ENCODE measurements around the gene NLRC5.

Gene NLRC5

GRCh38 chr16:57123974-57124674 is 134.8 kb downstream of the NLRC5 start:
- Histone ChIP-seq H2BK12ac (ENCODE audit: low read length in 2 of 2) (no peak overlapping the region), H2BK15ac (ENCODE audit: low read depth, poor library complexity, severe bottlenecking) (no peak overlapping the region), H3K4me2 (ENCODE audit: low read length, poor library complexity, severe bottlenecking) (no peak overlapping the region), H3K9me3 (ENCODE audit: control insufficient read depth, low read length) (no peaks in the 10 kb centered on the region), H2BK120ac (ENCODE audit: low read depth, low read length) (no peak overlapping the region), H4K91ac (ENCODE audit: low read length) (no peak overlapping the region), H3K14ac (ENCODE audit: low read length in 2 of 2) (no peak overlapping the region), H2BK5ac (ENCODE audit: low read depth, low read length, poor library complexity, severe bottlenecking) (no peak overlapping the region), H3K36me3 (ENCODE audit: control insufficient read depth in 1 of 2, insufficient read depth in 2 of 2, low read depth in 1 of 2, low read length in 2 of 2) (peaks cover 5 to 34% of the 10 kb centered on the region in 2 experiments), H4K8ac (ENCODE audit: low read length) (no peak overlapping the region), H3K4ac (ENCODE audit: low read depth in 1 of 2, low read length in 2 of 2) (no peak overlapping the region), H2AFZ (ENCODE audit: low read depth, low read length) (no peak overlapping the region), H2AK5ac (ENCODE audit: low read length, severe bottlenecking) (no peak overlapping the region), H3K79me1 (replicated peaks; ENCODE audit: low read length, poor library complexity, severe bottlenecking) (no peaks in the 10 kb centered on the region), H3K4me3 (ENCODE audit: insufficient read depth in 1 of 2, low read depth in 1 of 2, low read length in 2 of 2) (no peak overlapping the region), H3K27me3 (ENCODE audit: control insufficient read depth in 1 of 2, insufficient read depth in 1 of 2, low read length in 2 of 2) (no peaks in the 10 kb centered on the region), H3K27ac (ENCODE audit: low read length, poor library complexity, severe bottlenecking) (no peak overlapping the region), H3K18ac (ENCODE audit: low read depth in 1 of 2, low read length in 2 of 2) (no peak overlapping the region), H3K23ac (ENCODE audit: low read length in 2 of 2) (no peak overlapping the region), H3K9ac (ENCODE audit: low read length) (no peak overlapping the region), H3K4me1 (ENCODE audit: control insufficient read depth, insufficient read depth, low read depth, low read length) (peaks cover 7% of the 10 kb centered on the region)
- WGBS = 87% methylated on average over 11 of the region's 11 CpGs
- DNase-seq = no peak

GRCh38 chr16:57125376-57125775 is 136.0 kb downstream of the NLRC5 start:
- Histone ChIP-seq H3K23ac (ENCODE audit: low read length in 2 of 2) (no peak overlapping the region), H2BK12ac (ENCODE audit: low read length in 2 of 2) (no peak overlapping the region), H3K14ac (ENCODE audit: low read length in 2 of 2) (no peak overlapping the region), H3K36me3 (ENCODE audit: control insufficient read depth in 1 of 2, insufficient read depth in 2 of 2, low read depth in 1 of 2, low read length in 2 of 2) (peaks cover 5 to 30% of the 10 kb centered on the region in 2 experiments), H2BK5ac (ENCODE audit: low read depth, low read length, poor library complexity, severe bottlenecking) (no peak overlapping the region), H3K9ac (ENCODE audit: low read length) (no peak overlapping the region), H3K4me2 (ENCODE audit: low read length, poor library complexity, severe bottlenecking) (no peak overlapping the region), H4K91ac (ENCODE audit: low read length) (no peak overlapping the region), H2BK15ac (ENCODE audit: low read depth, poor library complexity, severe bottlenecking) (no peak overlapping the region), H4K8ac (ENCODE audit: low read length) (no peak overlapping the region), H3K4ac (ENCODE audit: low read depth in 1 of 2, low read length in 2 of 2) (no peak overlapping the region), H3K79me1 (replicated peaks; ENCODE audit: low read length, poor library complexity, severe bottlenecking) (no peaks in the 10 kb centered on the region), H3K27me3 (ENCODE audit: control insufficient read depth in 1 of 2, insufficient read depth in 1 of 2, low read length in 2 of 2) (no peaks in the 10 kb centered on the region), H3K9me3 (ENCODE audit: control insufficient read depth, low read length) (no peaks in the 10 kb centered on the region), H2BK120ac (ENCODE audit: low read depth, low read length) (no peak overlapping the region), H2AK5ac (ENCODE audit: low read length, severe bottlenecking) (no peak overlapping the region), H3K4me1 (ENCODE audit: control insufficient read depth, insufficient read depth, low read depth, low read length) (peaks cover 7% of the 10 kb centered on the region), H2AFZ (ENCODE audit: low read depth, low read length) (no peak overlapping the region), H3K18ac (ENCODE audit: low read depth in 1 of 2, low read length in 2 of 2) (no peak overlapping the region), H3K27ac (ENCODE audit: low read length, poor library complexity, severe bottlenecking) (no peak overlapping the region), H3K4me3 (ENCODE audit: insufficient read depth in 1 of 2, low read depth in 1 of 2, low read length in 2 of 2) (no peak overlapping the region)
- DNase-seq = no peak
- 82% methylated on average over 4 of the region's 4 CpGs for WGBS

GRCh38 chr16:57125969-57126368 is 136.6 kb downstream of the NLRC5 start:
- H3K14ac ChIP-seq (ENCODE audit: low read length in 2 of 2) = no peak overlapping the region
- H4K91ac ChIP-seq (ENCODE audit: low read length) = no peak overlapping the region
- no peak overlapping the region for H3K4ac ChIP-seq (ENCODE audit: low read depth in 1 of 2, low read length in 2 of 2)
- H2AFZ ChIP-seq (ENCODE audit: low read depth, low read length) = no peak overlapping the region
- H3K4me2 ChIP-seq (ENCODE audit: low read length, poor library complexity, severe bottlenecking) = no peak overlapping the region
- peaks cover 7% of the 10 kb centered on the region for H3K4me1 ChIP-seq (ENCODE audit: control insufficient read depth, insufficient read depth, low read depth, low read length)
- H2BK5ac ChIP-seq (ENCODE audit: low read depth, low read length, poor library complexity, severe bottlenecking) = no peak overlapping the region
- H4K8ac ChIP-seq (ENCODE audit: low read length) = no peak overlapping the region
- H3K23ac ChIP-seq (ENCODE audit: low read length in 2 of 2) = no peak overlapping the region
- no peaks in the 10 kb centered on the region for H3K79me1 ChIP-seq (replicated peaks; ENCODE audit: low read length, poor library complexity, severe bottlenecking)
- no peaks in the 10 kb centered on the region for H3K9me3 ChIP-seq (ENCODE audit: control insufficient read depth, low read length)
- no peak for DNase-seq
- H2BK15ac ChIP-seq (ENCODE audit: low read depth, poor library complexity, severe bottlenecking) = no peak overlapping the region
- no peak overlapping the region for H2BK120ac ChIP-seq (ENCODE audit: low read depth, low read length)
- H3K4me3 ChIP-seq (ENCODE audit: insufficient read depth in 1 of 2, low read depth in 1 of 2, low read length in 2 of 2) = no peak overlapping the region
- H3K18ac ChIP-seq (ENCODE audit: low read depth in 1 of 2, low read length in 2 of 2) = no peak overlapping the region
- no peak overlapping the region for H3K27ac ChIP-seq (ENCODE audit: low read length, poor library complexity, severe bottlenecking)
- H2AK5ac ChIP-seq (ENCODE audit: low read length, severe bottlenecking) = no peak overlapping the region
- H2BK12ac ChIP-seq (ENCODE audit: low read length in 2 of 2) = no peak overlapping the region
- WGBS = 95% methylated on average over 3 of the region's 4 CpGs
- peaks cover 5 to 28% of the 10 kb centered on the region in 2 experiments for H3K36me3 ChIP-seq (ENCODE audit: control insufficient read depth in 1 of 2, insufficient read depth in 2 of 2, low read depth in 1 of 2, low read length in 2 of 2)
- H3K9ac ChIP-seq (ENCODE audit: low read length) = no peak overlapping the region
- no peaks in the 10 kb centered on the region for H3K27me3 ChIP-seq (ENCODE audit: control insufficient read depth in 1 of 2, insufficient read depth in 1 of 2, low read length in 2 of 2)

- H3K4me3 ChIP-seq (ENCODE audit: insufficient read depth in 1 of 2, low read depth in 1 of 2, low read length in 2 of 2) = no peak overlapping the region
These were observed 137.1 kb downstream of the NLRC5 start for GRCh38 chr16:57126411-57126810.

More at GRCh38 chr16:57126411-57126810, 137.1 kb downstream of the NLRC5 start:
- Histone ChIP-seq H3K9me3 (ENCODE audit: control insufficient read depth, low read length) (no peaks in the 10 kb centered on the region), H2BK15ac (ENCODE audit: low read depth, poor library complexity, severe bottlenecking) (no peak overlapping the region), H3K27ac (ENCODE audit: low read length, poor library complexity, severe bottlenecking) (no peak overlapping the region), H2BK5ac (ENCODE audit: low read depth, low read length, poor library complexity, severe bottlenecking) (no peak overlapping the region), H2BK120ac (ENCODE audit: low read depth, low read length) (no peak overlapping the region), H3K18ac (ENCODE audit: low read depth in 1 of 2, low read length in 2 of 2) (no peak overlapping the region), H4K91ac (ENCODE audit: low read length) (no peak overlapping the region), H4K8ac (ENCODE audit: low read length) (no peak overlapping the region), H3K23ac (ENCODE audit: low read length in 2 of 2) (no peak overlapping the region), H2AFZ (ENCODE audit: low read depth, low read length) (no peak overlapping the region), H2BK12ac (ENCODE audit: low read length in 2 of 2) (no peak overlapping the region), H3K27me3 (ENCODE audit: control insufficient read depth in 1 of 2, insufficient read depth in 1 of 2, low read length in 2 of 2) (no peaks in the 10 kb centered on the region), H3K9ac (ENCODE audit: low read length) (no peak overlapping the region), H2AK5ac (ENCODE audit: low read length, severe bottlenecking) (no peak overlapping the region), H3K4me2 (ENCODE audit: low read length, poor library complexity, severe bottlenecking) (no peak overlapping the region), H3K79me1 (replicated peaks; ENCODE audit: low read length, poor library complexity, severe bottlenecking) (no peaks in the 10 kb centered on the region), H3K36me3 (ENCODE audit: control insufficient read depth in 1 of 2, insufficient read depth in 2 of 2, low read depth in 1 of 2, low read length in 2 of 2) (peaks cover 5 to 23% of the 10 kb centered on the region in 2 experiments), H3K14ac (ENCODE audit: low read length in 2 of 2) (no peak overlapping the region), H3K4me1 (ENCODE audit: control insufficient read depth, insufficient read depth, low read depth, low read length) (peaks cover 7% of the 10 kb centered on the region), H3K4ac (ENCODE audit: low read depth in 1 of 2, low read length in 2 of 2) (no peak overlapping the region)
- 97% methylated on average over 4 of the region's 4 CpGs for WGBS
- DNase-seq = no peak
